Stimulated activated CD4-positive, alpha-beta T cell treated with anti-CD3 and anti-CD28 coated beads, Interleukin-1b, Interleukin-23, amount 100 ng/mL, for 48 hours (primary cell): ENCODE data around the gene ASAP2.

Experiments
- DNase-seq: peaks from one replicate; pipeline ENCODE4 v3.0.0-alpha.2; 2020

ASAP2 gene

DNA sequence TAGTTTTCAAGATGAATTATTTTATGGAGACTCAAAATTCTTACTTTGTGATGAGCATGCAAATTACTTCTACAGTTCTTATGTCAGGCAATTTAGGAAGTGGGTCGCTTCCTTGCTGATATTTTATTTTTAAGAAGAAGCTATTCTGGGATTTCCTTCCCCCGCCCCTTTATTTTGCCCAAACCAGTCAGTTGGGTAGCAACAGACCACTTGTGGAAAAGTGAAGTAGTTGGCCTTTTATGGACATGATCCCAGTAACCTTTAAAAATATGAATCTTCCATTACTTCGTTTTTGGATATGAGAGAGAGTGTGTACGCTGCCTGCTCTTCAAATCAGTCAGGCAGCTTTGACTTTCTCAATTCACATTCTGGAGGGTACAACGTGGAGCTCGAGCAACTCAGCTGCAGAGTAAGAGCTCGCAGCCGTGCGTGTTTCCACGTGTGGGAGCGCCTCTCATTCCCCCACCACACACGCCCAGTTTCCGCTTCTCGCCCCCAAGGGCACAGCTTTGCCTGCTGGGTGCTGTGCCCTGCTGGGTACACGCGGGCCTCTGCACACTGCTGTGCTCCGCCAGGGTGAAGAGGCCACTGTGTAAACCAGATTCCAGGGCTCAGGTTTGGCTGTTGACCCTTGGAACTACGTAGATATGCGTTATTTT is 124.1 kb downstream of the ASAP2 start:
- DNase-seq: no peak

DNA sequence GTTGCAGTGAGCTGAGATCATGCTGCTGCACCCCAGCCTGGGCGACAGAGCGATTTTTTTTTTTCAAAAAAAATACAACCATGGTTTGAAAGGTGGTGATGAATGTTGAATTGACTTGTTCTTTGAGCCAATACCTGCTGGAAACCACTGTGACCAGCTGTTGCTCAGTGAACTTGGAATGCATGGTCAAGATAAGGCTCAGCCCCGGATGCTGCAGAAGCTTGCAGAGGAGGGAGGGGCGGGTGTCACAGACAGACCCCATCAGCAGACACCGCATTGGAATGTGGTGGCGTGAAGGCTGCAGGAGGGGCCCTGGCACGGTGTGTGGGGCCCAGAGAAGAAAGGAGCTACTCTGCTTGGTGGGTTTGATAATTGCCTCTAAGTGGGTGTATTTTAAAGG is 125.1 kb downstream of the ASAP2 start:
- DNase-seq: no peak

DNA sequence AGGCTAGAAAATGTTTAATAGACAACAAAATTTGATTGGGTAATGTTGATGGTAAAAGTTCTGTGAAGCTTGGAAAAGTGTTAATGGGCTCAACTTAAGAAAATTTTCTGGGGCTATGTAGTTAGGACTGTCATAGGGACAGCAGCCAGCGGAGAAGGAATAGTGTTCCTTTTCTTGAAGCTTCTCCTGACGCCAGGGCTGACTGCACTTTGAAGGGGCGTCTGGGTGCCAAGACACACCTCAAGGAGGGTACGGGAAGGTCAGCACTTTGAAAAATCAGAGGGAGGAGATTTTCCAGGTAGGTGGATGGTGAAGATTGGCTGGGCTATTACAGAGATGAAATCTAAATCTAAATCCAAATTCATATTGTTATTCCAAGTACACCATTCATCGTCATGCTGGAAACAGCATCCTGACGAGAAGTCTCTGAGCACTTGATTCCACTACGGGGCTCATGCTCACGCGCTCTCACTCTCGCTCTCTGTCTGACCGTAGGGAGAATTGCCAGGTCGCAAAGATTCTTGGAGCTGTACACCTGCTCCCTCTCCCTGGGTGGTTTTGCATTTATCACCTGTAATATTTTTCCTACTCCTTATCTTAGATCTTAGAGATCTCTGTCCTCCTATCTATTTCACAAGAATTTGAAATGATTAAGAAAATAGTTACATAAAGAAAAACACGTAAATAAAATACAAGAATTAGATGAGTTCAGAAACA is 125.7 kb downstream of the ASAP2 start:
- DNase-seq: no peak

DNA sequence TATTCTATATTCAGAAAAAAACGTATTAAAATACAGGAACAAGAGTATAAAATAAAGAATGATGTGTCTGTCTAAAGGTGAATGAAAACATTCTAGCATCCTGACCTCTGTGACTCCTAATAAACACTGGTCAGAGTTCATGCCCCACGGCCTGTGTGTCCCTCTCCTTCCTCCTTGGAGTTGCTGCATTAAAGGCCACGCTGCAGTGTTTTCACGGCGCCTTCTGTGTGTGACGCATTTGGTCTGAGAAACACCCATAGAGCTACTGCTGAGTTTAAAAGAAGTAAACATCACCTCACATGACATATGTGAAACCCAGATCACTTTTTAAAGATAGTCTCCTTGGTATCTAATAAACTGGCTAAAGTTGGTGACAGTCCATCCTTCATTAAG is 126.2 kb downstream of the ASAP2 start:
- DNase-seq: no peak

DNA sequence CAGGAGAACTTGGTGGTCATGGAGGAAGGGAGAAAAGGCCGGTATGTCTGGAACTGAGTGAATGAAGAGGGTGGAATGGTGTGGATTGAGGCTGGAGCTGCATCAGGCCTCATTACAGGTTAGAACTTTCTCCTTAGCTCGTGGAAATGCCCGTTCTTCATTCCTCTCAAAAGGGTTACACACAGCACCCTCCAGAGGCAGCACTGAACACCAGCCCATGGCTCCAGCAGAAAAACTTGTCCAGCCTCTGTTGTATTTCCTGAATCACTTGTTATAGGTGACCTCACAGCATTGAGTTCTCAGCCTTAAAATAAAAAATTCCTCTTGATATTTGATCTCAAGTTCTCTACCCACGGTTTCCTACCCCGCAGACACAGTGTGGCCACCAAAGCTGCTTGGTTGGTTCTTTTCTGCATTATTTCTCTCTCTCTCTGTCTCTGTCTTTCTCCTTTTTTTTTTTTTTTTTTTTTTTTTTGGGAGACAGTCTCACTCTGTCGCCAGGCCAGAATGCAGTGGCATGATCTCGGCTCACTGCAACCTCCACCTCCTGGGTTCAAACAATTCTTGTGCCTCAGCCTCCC is 127.1 kb downstream of the ASAP2 start:
- peak; percentile 17 for DNase-seq

DNA sequence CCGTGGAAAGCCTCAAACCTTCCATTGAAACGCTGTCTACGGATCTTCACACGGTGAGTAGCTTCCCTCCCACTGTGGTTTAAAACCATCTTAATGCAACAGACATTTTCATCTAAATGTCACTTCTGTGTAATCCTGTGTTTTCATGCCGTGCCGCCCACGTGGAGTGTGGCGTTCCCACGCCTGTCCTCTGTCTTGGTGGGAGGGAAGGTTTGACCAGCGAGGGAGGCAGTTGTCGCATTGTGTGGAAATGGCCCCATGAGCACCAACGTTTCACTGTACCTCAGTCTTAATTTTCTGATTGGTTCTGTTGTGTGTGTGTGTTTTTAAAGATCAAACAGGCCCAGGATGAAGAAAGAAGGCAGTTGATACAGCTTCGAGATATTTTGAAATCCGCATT is 128.1 kb downstream of the ASAP2 start:
- DNase-seq: no peak

DNA sequence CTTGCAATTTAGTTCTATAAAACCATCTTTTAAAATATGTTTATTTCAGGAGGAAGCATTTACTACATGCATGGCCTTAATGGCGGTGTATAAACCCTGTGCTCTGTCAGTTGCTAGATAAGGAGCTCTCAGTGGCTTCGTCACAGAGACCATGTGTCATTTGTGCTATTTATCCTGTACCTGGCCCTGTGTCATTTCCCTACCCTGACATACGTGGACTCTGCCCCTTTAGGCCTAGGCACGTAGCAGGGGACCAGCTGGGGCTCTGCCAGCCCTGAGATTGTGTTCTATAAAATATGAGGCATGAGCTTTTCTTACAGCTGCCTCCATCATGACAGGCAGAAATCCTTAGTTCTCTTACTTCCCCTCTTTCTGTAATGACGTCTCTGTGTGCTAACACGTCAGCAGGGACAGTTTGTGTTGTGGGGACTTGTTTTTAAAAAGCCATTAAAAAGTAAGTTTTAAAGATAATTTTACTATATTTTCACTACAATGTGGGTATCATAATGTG is 128.8 kb downstream of the ASAP2 start:
- no peak for DNase-seq

DNA sequence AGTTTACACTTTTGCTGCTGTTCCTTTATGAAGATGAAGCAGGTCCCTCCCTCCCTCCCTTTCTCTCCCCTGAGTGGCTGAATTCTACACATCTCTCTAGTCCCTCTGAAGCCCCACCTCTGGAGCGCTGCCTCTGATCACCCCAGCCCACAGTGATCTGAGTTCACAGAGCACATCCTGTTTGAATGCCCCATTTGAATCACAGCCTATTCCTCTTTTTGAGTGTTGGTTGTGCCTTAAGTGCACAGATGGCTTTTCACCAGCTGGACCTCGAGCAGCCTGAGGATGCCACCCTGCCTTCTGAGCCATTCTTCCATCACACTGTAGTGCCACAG is 129.6 kb downstream of the ASAP2 start:
- DNase-seq: peak; percentile 42

DNA sequence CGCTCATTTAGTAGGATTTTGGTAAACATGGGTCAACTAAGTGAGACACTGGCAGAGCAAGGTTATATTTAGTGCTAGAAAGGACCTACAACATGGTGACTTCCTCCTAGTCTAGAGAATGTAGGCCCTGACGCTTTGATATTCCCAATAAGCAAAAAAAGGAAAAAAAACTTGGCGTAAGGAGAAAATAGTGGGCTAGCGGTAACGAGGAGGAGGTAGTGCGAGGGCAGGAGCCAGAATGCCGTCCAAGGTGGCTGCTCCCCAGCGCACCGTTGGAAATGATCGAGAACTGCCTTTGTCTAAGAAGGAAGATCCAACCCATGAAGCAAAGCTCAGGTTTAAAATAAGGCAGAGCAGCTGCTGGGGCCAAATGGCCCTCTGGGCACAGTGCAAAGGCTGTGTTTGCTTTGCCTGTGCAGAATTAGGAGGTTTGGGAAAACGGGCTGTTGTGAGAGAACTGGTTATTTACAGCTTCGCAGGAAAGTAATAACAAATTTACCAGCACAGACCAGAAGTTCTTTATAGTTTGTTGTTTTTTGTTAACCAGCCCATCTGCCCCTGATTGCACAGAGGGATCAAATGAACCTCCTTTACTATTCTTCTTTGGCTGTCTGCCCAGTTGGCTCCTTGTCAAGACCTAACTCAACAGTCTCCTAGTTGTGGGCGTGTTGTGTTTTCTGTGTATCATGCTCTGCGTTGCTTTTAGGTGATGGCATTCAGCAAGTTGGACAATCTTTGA is 130.1 kb downstream of the ASAP2 start:
- no peak for DNase-seq

DNA sequence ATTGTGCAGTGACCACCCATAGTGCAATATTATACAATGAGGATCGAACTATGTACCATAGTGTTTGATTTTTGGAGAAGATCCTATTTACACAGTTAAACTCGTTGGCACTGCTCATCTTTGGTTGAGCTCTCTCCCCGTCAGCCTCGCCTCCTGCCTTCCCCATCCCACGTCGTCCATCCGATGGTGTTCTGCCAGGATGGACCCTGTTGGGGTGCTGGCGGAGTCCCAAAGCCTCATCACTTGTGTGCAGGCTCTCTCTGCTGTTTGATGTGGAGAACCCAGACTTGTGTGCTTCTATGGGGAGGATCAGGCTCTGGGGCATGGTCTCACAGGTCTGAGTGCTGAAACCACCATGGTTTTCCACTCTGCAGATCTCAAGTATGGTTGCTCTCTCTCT is 131.3 kb downstream of the ASAP2 start:
- no peak for DNase-seq

DNA sequence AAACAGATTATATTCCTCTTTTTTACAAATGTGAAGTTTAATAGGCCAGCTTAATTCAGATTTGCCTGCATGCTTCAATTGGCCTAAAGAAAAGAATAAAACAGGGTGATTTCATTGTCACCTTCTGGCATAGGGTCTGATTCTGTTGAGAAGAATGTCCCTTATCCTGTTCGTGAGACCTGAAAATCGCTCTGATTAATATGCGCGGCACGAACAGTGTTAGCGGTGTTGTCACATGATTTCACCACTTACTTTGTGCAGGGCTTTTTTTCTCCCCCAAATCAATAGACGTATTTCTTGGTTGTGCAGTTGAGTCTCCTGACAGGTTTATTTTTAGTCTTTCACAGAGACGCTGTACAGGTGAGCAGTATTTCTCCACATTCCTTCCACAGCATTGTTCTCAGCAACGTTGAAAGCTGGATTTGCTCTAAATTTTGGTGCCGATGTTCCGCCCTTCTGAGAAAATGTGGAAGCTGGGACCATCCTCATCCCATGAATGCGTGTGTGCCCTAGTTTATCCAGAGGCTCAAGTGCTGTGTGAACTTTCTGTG is 134.8 kb downstream of the ASAP2 start:
- DNase-seq: no peak

DNA sequence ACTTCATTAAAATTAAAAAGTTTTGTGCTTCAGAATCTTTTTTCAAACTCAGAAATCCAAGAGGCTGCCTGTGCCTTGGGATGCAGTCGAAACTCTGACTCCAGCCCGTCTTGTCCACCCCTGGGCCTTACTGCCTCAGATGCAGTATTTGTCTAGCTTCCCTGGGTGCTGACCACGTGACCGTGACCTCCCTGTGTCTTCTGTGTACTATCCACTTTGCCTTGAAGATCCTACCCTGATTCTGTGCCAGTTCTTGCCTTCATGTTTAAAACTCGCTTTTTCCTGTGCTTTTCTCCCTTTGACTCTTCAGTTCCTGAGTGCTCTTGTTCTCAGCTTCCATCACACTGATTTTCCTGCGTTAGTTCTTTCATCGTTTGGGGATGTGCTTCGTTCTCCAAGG is 136.0 kb downstream of the ASAP2 start:
- DNase-seq: no peak

DNA sequence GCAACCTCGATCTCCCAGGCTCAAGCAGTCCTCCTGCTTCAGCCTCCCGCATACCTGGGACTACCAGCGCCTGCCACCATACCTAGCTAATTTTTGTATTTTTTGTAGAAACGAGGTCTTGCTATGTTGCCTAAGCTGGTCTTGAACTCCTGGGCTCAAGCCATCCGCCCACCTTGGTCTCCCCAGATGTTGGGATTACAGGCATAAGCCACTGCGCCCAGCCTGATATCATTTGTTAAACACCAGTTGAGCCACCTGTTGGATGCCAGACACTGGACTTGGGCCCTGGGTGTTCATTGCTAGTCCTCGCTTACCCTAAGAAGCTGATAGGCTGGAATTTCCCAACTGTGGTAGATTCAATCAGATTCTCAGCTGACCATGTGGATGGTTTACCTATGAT is 136.9 kb downstream of the ASAP2 start:
- DNase-seq: no peak

DNA sequence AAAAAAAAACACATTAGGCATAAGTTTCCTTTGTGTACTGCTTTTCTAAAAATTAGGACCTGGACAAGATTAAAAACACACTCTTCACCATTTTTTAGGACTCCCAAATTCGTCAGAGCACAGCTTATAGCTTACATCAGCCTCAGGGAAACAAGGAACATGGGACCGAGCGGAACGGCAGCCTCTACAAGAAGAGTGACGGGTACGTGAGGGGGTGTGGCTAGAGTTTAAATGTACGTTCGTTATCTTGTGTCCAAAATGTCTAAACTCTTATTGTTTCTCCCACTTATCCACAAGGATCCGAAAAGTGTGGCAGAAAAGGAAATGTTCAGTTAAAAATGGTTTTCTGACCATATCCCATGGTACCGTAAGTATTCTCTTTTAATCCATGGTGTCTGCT is 137.8 kb downstream of the ASAP2 start:
- DNase-seq: no peak

DNA sequence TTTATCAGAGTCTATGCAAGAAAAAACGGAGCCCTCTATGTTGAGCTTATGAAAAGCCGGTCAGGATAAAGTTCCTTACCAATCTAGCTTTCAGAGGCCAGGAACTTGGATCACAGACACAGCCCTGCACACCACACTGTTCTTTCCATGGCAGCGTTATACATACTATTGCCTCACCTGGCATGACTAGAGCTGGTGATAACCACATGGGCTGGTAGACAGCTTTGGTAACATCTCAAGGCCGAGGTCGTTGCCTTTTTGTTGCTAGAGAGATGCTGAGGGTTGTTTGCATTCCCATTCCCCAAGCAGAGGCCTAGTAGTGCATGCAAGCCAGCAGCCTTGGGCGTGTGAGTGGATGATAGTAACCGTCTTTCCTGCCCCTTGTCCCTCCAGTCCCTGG is 138.7 kb downstream of the ASAP2 start:
- no peak for DNase-seq

DNA sequence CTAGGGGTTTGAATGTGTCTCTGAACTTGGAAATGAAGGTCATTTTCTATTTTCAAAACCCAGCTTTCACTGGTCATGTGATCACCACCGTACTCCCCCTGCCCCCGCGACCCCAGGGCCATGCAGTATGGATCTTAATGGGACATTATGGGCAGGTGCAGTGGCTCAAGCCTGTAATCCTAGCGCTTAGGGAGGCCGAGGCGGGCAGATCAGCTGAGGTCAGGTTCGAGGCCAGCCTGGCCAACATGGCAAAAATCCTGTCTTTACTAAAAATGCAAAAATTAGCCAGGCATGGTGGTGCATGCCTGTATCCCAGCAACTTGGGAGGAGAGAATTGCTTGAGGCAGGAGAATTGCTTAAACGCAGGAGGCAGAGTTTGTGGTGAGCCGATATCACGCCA is 139.4 kb downstream of the ASAP2 start:
- DNase-seq: no peak

DNA sequence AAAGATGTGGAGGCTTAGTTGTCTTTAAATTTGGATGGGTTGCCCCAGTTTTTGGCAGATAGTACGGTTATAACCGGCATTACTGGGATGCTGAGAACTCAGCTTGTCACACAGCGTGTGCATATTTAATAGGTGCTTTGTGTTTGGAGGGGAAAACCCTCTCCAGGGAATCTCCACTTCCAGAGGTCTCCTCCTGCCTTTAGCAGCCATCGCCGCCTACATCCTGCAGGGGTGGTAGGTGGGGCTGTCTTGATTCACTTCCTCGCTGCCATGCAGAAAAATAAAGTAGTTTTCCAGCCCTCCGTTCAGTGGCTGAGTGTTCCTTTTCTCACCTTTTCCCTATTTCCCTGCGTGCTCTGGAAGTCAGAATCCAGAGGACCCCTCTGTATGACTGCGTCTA is 140.3 kb downstream of the ASAP2 start:
- no peak for DNase-seq

DNA sequence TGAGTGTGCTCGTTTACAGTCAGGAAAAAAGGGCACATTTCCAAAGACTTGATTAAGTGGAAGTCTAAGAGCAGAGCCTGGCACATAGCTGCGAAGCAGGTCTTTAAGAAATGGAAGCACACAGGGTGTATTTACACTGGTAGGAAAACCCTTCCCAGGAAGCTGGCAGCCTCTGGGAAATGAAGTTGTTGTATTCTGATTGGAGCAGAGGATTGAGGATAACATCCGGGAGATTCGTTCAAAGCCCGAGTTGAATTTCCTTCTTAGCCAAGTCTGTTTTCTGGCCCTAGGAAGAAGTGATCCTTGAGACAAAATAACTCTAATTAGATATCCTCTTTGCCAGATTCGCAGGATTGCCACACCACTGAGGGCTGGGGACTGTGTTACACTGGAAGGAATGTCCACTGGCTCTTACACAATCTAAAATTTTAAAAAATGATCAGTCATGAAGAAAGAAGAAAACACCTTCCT is 140.8 kb downstream of the ASAP2 start:
- DNase-seq: no peak

DNA sequence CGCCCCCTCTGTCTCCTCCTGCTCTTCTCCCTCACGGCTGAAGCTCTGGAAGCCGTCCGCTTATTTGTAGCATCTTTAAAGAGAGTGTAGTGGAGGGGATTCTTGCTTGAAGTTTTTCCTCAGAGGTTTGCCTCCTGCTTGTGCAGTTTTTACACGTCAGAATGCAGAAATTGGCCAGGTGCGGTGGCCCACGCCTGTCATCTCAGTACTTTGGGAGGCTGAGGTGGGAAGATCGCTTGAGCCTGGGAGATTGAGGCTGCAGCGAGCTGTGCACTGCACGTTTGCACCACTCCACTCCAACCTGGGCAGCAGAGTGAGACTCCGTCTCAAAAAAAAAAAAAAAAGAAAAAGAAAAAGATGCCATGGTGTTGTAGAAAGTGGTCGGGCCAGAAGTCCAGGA is 147.7 kb downstream of the ASAP2 start:
- no peak for DNase-seq

DNA sequence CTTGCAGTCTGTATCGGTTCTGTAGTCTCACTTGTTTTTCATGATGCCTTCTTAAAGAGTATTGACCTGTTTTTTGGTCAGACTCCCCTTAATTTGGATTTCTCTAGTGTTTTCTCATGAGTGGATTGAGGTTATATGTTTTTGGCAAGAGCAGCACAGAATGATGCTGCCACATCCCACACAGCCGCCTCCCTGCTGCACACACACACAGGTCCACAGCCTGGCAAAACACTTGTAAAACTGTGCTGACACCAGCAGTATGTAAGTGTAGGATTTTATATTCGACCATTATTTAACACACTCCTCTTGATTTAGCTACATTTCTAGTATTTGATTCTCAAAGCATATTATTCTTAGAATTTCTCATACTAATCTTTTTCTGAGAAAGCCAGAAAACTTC is 148.7 kb downstream of the ASAP2 start:
- DNase-seq: no peak

DNA sequence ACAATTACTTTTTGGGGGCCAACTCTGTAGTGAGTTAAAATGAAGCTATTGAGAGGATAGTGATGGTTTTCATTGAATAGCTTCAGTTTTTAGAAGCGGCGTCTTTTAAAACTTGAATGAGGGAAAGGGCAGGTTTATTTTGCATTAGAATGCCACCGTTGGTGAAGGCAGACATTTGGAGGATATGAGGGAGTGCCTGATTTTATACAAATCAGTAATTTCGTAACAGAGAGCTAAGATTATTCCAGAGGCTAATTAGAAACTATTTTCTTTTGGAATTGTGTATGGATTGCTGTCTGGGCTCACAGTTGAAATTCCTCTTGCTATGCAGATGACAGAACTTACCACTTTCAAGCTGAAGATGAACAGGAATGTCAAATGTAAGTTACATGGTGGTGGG is 149.1 kb downstream of the ASAP2 start:
- DNase-seq: no peak

DNA sequence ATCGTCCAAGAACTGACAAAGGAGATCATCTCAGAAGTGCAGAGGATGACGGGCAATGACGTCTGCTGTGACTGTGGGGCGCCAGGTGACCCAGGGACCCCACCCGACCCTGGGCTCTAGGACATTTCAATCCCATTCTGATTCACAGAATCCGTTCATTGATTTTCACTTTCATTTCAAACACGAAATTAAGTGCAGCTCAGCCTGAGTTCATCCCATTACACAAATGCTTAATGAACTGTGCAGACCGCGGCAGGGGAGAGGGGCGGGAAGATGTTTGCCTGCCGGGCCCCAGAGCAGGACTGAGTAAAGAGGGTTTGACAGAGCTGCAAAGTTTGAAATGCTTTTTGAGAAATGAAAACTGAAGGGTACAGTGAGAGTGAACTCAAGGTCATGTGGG is 149.6 kb downstream of the ASAP2 start:
- no peak for DNase-seq

DNA sequence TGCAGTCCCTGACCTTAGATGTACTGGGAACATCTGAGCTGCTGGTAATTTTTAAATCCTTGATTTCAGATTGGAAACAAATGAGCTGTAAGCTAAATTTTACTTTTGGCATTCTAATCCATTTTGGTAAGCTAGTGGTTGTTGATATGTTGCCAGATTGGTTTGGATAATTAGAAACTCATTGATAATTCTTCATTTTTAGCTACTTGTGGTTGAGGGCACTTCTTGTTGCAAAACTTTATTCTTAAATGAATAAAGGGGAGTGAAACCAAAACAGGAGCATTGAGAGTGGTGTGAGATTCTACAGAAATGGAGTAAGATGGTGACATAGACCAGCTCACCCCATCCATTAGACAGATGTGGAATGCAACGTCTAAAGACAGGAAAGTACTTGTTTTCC is 152.2 kb downstream of the ASAP2 start:
- DNase-seq: no peak
